CD4-positive, alpha-beta T cell treated with Interleukin-4 for 1 hour (primary cell): ENCODE data around the gene WFS1.

Experiments used
- DNase-seq, 2 donors: peaks; one replicate each; pipeline ENCODE4 v3.0.0-alpha.2; 2020 to 2022

The WFS1 gene

DNA sequence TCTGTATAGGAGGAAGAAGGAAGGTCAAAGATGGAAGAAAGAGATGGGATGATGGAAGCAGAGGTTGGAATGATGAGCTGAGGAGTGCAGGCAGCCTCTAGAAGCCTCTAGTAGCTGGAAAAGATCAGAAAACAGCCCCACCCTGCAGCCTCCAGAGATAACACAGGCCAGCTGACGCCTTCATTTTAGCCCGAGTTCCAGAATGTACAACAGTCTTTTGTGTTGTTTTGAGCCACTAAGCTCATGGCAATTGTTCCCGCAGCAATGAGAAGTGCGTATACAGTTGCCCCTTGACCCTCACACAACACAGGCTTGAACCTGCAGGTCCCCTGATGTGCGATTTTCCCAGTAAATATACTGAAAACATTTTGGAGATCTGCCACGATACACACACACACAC is 72.0 kb downstream of the WFS1 start:
- DNase-seq, result no peak

DNA sequence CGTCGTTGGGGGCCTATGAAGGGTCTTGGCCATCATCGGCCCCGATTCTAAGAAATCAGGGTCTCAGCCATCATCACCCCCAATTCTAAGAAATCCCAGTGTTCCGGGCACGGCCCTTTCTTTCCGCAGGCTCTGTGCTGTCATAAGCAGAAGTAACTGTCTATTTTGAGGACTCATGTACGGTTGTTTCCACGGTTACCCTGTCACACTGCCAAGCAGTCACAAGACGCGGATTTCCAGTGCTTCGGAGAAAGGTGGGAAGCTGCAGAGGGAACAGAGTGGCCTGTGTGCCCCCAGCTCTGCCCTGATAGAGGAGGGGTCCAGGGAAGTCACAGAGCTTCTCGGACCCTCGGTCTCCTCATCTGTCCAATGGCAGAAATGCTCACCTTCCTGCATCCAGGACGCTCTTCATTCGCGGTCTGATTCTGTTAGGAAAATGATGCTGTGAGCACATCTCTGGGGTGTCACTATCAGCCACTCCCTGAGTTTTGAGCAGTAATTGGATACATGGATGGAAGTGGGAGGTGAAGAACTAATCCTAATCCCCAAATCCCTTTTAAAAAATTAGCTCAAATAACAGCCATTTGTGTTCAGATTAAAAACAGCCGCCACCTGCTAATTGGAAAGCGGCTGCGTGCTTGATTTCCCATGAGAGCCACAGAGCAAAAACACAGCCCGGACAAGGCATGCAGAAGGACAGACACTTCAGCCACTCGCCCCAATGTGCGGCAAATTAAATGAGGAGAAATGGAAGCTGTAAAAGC is 73.1 kb downstream of the WFS1 start:
- DNase-seq, result no peak

DNA sequence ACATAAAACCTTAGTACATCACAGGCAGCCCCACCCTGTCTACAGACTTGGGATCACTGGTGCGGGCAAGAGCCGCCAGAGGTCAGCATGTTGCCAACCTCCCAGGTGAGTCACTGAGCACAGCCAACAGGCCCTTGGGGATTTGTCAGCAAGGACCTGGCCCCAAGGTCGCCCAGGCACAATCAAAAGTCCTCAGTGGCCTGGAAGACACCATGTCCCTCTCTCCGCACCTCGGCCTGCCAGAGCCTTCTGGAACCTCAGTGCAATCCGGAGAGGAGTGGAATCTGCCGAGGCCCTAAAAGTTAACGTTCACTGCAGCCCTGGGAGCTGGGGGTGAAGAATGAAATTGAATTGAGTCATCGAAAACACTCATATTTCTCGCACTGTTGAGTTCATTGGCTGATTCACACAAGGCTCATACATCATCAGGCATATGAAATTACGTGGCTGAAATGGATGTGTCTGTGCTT is 74.3 kb downstream of the WFS1 start:
- DNase-seq, result no peak

DNA sequence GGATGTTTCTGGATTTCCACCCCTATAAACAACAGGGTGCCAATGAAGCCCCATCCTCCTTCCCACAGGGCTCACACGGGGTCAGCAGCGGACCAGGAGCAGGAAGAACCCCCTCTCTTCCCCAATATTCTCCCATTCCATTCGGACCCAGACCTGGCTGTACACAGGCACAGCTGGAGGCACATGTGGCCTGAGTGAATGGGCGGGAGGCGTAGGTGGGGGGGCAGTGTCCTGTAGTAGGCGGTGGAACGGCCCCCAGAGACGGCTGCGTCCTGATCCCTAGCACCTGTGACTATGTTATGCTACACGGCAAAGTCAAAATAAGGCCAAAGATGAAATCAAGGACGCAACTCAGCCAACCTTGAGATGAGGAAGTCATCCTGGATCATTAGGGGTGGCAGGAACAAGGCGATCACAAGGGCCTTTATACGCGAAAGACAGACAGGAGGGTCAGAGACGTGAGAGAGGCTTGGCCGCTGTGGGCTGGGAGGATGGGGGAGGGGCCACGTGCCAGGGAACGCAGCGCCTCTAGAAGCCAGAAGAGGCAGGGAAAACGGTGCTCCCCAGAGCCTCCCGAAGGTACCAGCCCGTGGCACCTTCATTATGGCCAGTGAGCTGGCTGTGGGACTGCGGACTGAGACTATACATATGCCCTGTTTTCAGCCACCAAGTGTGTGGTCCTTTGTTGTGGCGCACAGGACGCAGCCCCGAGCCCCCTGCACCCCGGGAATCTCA is 75.6 kb downstream of the WFS1 start:
- no peak for DNase-seq

DNA sequence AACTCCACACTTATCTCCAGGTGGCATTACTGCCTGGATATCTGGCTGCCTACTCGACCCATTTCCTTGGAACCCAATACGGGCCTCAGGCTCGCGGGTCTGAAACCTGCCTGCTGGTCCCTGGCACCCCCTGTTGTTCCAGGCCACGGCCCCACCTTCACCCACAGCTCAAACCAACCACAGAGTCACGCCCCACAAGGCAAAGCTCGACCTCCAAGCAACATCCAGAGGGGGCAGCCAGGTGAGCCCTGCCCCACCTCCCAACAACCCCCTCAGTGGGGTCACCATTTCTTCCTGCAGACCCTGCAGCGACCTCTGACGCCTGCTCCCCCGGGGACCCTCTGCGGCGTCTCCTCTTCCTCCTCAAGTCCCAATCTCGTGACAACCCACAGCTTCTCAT is 76.2 kb downstream of the WFS1 start:
- DNase-seq, result no peak

DNA sequence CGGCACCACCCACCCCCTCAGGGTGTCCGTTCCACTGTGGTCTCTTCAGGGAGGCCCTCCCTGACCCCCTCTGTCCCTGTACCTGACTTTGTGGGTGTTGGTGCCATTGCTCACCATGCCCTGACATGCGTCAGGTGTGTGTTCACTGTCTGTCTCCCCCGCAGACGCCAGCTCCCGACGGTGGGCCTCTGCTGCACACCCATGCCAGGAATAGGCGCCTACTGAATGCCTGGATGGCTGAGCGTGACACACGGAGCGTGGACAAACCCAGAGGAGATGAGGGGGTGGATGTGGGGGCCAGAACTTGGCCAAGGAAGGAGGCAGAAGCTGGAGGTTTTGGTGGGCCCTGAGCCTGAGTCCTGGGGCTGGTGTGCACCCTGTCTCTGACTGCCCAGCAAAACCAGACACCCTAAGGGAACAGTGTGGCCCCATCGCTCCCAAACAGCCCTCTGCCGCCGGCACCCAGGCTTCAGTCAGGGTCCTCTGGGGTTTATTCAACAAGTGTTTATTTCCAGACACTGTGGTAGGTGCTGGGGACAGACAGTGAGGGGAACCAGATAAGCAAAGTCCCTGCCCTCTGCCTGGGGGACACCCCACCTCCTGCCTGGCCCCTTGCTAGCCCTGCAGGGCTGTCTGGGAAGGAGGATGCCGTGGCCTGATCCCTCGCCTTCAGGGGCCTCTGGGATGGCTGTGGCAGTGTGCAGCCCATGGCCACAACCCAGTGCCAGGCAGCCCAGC is 76.9 kb downstream of the WFS1 start:
- DNase-seq, result no peak

DNA sequence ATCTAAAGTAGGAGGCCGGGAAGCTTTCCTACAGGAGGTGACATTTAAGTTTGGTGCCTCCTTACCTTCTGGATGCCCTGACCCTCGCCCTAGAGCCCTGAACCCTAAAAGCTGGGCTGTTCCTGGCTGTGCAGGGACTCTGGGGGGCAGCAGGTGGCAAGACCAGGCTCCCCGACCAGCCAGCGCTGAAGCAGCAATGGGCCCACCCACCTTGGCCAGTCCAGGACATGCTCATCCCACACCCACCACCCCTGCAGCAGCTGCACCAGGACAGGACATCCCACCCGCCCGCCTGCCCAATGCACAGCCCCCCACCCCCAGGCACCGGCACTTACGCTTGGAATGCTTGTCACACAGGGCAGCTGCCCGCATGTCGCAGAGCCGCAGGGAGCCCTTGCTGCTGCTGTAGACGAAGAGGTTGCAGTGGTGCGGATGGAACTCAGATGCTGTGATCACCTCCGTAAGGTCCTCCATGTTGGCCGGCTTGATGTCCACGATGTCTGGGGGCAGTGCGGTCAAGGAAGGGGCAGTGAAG is 77.9 kb downstream of the WFS1 start:
- no peak for DNase-seq

DNA sequence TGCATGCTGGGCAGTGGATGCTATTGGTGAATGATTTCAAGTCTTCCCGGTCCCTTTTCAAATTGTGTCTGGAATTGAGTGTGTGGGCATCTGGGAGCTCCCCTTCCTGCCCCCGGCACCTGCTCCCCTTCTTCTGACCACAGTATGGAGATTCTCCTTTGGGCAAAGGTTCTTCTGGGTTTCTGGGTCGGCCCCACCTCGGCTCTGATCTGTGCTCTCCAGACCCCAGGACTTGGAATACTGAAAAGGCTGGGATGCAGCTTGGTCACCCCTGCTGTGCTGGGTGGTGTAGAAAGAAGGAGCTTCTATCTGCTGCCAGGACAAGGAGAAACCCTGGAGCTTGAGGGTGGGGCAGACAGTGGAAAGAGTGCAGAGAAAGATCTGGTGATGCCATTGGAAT is 78.8 kb downstream of the WFS1 start:
- DNase-seq, result no peak

DNA sequence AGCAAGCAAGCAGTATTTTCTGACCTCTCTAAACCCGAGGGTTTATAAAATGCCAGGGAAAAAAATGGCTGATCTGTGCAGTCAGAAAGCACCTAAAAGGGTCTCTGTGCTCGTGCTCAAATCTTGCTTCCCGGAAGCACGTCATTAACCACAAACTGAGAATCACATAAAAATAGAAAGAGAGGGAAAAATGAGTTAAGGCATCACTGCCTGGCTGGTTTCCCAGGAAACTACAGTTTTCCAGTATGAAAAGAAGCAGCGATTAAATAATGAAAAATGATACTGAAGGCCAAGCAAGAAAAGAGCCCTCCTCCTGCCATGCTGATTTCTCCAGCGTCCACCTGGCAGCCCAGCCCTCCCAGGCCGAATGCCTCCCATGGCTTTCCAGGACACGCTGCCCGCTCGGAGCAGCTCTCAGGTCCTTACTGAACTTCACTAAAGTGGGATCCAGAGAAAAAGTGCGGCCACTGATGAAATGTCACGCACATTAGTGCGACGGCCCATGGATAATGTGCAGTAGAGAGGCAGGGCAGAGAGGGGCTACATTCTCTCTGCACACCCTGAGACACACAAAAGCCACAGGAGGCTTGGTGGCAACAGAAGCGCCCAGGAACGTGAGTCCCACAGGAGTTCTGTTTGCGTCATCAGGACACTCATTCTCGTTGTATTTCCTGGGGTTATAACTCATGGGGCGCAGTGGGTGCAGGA is 80.4 kb downstream of the WFS1 start:
- DNase-seq, result no peak

DNA sequence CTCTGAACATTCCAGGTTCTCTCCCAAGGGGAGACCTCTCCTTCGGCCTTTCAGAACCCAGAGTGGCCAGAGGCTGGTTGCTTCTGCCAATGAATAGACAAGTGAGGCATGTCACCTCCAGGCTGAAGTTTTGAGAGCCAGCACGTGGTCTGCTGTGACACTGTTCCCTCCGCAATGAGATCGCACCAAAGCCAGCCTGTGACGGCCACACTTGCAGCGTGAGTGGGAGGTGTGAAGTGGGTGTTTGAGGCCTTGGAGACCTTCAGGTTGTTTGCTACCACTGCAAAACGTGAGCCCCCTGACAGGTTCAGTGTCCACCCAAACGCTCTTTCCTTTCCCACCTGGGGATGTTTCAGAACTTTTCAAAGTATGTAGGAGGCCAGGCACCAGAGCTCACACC is 81.0 kb downstream of the WFS1 start:
- DNase-seq, result no peak

DNA sequence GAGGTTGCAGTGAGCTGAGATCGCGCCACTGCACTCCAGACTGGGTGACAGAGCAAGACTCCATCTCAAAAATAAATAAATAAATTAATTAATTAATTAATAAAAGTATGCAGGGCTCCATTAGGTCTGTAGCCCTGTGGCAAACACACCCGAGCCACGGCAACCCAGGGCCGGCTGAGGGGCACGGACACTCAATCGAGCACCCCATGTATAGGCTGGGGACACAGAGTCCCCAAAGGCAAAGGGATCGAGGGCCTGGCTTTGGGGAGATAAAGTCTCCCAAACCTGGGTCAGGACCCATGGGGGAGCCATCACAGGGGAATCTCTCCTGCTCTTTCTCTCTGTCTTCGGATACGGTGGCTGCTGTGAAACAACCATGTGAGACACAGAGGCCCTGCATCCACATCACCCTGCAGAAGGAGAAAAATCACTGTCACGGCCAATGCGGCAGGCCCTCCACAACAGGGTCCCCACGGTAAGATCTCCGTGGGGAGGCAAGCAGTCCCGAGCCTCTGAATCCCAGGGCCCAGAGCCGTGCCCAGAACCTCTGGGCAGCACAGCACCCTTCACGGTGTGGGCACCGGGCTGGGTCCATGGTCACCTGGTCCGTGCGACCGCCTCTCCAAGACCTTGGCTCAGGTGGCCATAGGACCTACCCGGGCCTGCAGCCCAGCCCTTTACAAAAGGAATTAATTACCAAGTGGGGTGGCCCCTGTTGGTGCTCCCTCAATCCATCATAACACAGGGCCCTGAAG is 81.8 kb downstream of the WFS1 start:
- no peak for DNase-seq

DNA sequence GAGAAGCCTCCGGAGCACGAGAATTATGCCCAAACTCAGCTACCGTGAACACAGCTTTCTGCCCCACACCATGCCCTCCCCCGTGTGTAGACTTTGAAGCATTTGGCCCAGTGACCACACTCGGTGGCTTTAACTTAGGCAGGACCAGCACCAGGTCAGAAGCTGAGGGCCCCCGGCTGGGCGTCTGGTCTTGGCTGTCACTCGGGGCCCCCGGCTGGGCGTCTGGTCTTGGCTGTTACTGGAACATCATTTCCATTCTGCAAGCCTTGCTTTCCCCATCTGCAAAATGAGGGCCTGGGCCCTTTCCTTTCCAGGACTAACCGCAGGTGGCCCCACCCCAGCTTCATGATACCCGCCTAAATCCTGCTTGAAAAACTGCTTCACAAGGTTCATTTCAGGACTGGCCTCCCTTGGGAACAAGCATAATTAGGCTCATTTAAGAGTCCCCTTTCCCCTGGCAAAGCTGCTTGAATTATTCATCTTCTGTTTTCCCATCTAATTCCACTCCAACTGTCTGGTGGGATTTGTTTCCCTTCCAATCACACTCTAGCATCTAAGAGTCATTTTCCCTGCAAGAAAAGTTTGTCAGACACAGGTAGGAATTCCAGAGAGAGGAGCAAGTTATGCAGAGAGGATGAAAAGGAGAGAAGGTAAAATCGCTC is 82.5 kb downstream of the WFS1 start:
- no peak for DNase-seq
